ENCODE results near the gene ZFP14.
"Not testable (repeated sequence)": the region's sequence is repeated elsewhere in the genome, so short reads cannot be mapped to it uniquely, and the experiment has no call there.

GRCh38 chr19:36315164-36315563 lies 63.8 kb downstream of the ZFP14 start:
- TF ChIP-seq CTCF, POLR2A (IDR thresholded peaks at IDR 0.05): not testable (repeated sequence)
